HepG2 (cell line): Measurements from ENCODE around the gene SCFD2. TPM values are rescaled to one million over a fixed set of nuclear protein-coding genes. Genes with fewer than 3 reads are reported as not detected.

Experiments used
- ATAC-seq: fragments of 200-7000 bp; cut with Tn5 transposase; 3 replicates; pipeline ENCODE4 v1.9.1; 2020; ENCODE audit warnings: mild to moderate bottlenecking, moderate library complexity
- BruUV-seq: library from RNA; stranded (reverse); fragments of 400-500 nt; replicated peaks from 2 replicates; lab custom pipeline; 2021; lab: Mats Ljungman, UMichigan
- CTCF ChIA-PET: fragments of 300-600 bp; formaldehyde crosslinking; extraction: SDS; loops from one replicate; lab custom pipeline; 2021; ENCODE audit warnings: low total read pairs, inconsistent platforms, low intra/inter-chr PET ratio; lab: Yijun Ruan, JAX
- POLR2A ChIA-PET: fragments of 350-600 bp; sonication (Branson Sonifier 250); formaldehyde crosslinking; loops from one replicate; lab custom pipeline; 2020; ENCODE audit warnings: antibody characterized with exemption, inconsistent platforms; lab: Yijun Ruan, JAX
- DNase-seq: peaks from one replicate; pipeline ENCODE4 v3.0.0-alpha.2; 2015; ENCODE audit warnings: low spot score
- FAIRE-seq: peaks from 3 replicates; lab custom pipeline; 2011; peaks lifted over from hg19 to GRCh38; lab: Jason Lieb, UNC
- H2AFZ ChIP-seq: one replicate; pipeline ENCODE4 v1.6.1; 2011; ENCODE audit warnings: low read length, inconsistent platforms
- H3K27ac ChIP-seq: fragments of 300-600 bp; 3 replicates; pipeline ENCODE4 v1.8.0; 2011; ENCODE audit warnings: mixed run types, mild to moderate bottlenecking, mixed read lengths, low read length, inconsistent platforms; ENCODE audit not compliant: insufficient read depth; ENCODE audit errors: extremely low read length
- H3K27me3 ChIP-seq, 2 experiments: fragments of 200-600 bp in 1 of 2; 2 replicates in 1 of 2; 3 replicates in 1 of 2; pipeline versions ENCODE4 v1.6.0 to v1.8.0; 2011; ENCODE audit warnings: low read length in 2 of 2, mild to moderate bottlenecking in 2 of 2, moderate library complexity in 2 of 2, inconsistent platforms in 1 of 2; ENCODE audit not compliant: insufficient read depth in 2 of 2, control insufficient read depth in 1 of 2
- H3K36me3 ChIP-seq, 2 experiments: fragments of 200-600 bp in 1 of 2; replicated peaks in 1 of 2; 2 replicates in 1 of 2; 3 replicates in 1 of 2; pipeline versions ENCODE4 v1.5.1 to v1.8.0; 2011; ENCODE audit warnings: low read length in 2 of 2, inconsistent platforms in 1 of 2; ENCODE audit not compliant: insufficient read depth in 2 of 2, control insufficient read depth in 1 of 2
- H3K4me1 ChIP-seq: 2 replicates; pipeline ENCODE4 v1.5.1; 2012; ENCODE audit warnings: low read length, inconsistent platforms; ENCODE audit not compliant: insufficient read depth
- H3K4me2 ChIP-seq: 2 replicates; pipeline ENCODE4 v1.6.0; 2011; ENCODE audit warnings: low read depth, low read length, inconsistent platforms
- H3K4me3 ChIP-seq, 3 experiments: fragments of 200-600 bp in 1 of 3; sonication (generic), shearing (Covaris generic) in 1 of 3; replicated peaks in 1 of 3; 2 replicates each; pipeline ENCODE4 v1.5.1; 2011 to 2016; ENCODE audit warnings: low read length in 3 of 3, inconsistent platforms in 2 of 3, low read depth in 2 of 3, mild to moderate bottlenecking in 2 of 3, control low read depth in 1 of 3, mixed read lengths in 1 of 3; ENCODE audit not compliant: insufficient read depth in 1 of 3
- H3K79me2 ChIP-seq: one replicate; pipeline ENCODE4 v1.6.1; 2011; ENCODE audit warnings: low read length, inconsistent platforms; ENCODE audit not compliant: insufficient read depth
- H3K9ac ChIP-seq: 2 replicates; pipeline ENCODE4 v1.6.0; 2011; ENCODE audit warnings: mild to moderate bottlenecking, low read depth, low read length, inconsistent platforms; ENCODE audit not compliant: insufficient read depth
- H3K9me3 ChIP-seq: 2 replicates; pipeline ENCODE4 v1.5.1; 2012; ENCODE audit warnings: mild to moderate bottlenecking, low read length
- H4K20me1 ChIP-seq: 2 replicates; pipeline ENCODE4 v1.6.0; 2011; ENCODE audit warnings: inconsistent platforms, mild to moderate bottlenecking, low read length, moderate library complexity; ENCODE audit not compliant: insufficient read depth
- ARNTL ChIP-seq: sonication (generic); formaldehyde crosslinking; IDR thresholded peaks from 2 replicates; pipeline ENCODE4 v1.4.0; 2020; ENCODE audit warnings: mild to moderate bottlenecking, missing genetic modification reagents
- ATF4 ChIP-seq, 2 experiments: fragments of 450-650 bp in 1 of 2; sonication (generic) in 1 of 2; formaldehyde crosslinking; IDR thresholded peaks; 2 replicates each; pipeline versions ENCODE4 v1.5.0 to v1.8.0; 2020 to 2022; ENCODE audit warnings: mild to moderate bottlenecking in 1 of 2, missing genetic modification reagents in 1 of 2
- ATF7-NPFF ChIP-seq: sonication (generic); formaldehyde crosslinking; IDR thresholded peaks from 2 replicates; pipeline ENCODE4 v1.8.1; 2023; ENCODE audit warnings: mild to moderate bottlenecking, low read depth, missing genetic modification reagents, moderate library complexity
- ELF1 ChIP-seq: sonication (generic); formaldehyde crosslinking; IDR thresholded peaks from 2 replicates; pipeline ENCODE4 v1.4.0; 2020; ENCODE audit warnings: missing genetic modification reagents
- ERF ChIP-seq: IDR thresholded peaks from 2 replicates; pipeline ENCODE4 v1.6.1; 2018; ENCODE audit warnings: missing biosample characterization, missing genetic modification reagents
- GATAD2A ChIP-seq: IDR thresholded peaks from 2 replicates; pipeline ENCODE4 v1.6.1; 2016
- GPN1 ChIP-seq: sonication (generic); formaldehyde crosslinking; IDR thresholded peaks from 2 replicates; pipeline ENCODE4 v1.5.1; 2020; ENCODE audit warnings: missing genetic modification reagents, borderline replicate concordance
- IRF2 ChIP-seq: IDR thresholded peaks from 2 replicates; pipeline ENCODE4 v1.6.1; 2018; ENCODE audit warnings: missing genetic modification reagents, missing compliant biosample characterization
- NFRKB ChIP-seq: fragments of 450-650 bp; IDR thresholded peaks from 2 replicates; pipeline ENCODE4 v1.6.1; 2017
- PHF5A ChIP-seq: IDR thresholded peaks from one replicate; pipeline ENCODE4 v1.6.1; 2018; ENCODE audit warnings: low read depth, missing genetic modification reagents; ENCODE audit not compliant: unreplicated experiment
- RELA ChIP-seq: sonication (generic); formaldehyde crosslinking; IDR thresholded peaks from 2 replicates; pipeline ENCODE4 v1.4.0; 2020; ENCODE audit warnings: missing genetic modification reagents
- SMAD9 ChIP-seq: sonication (generic); formaldehyde crosslinking; IDR thresholded peaks from 2 replicates; pipeline ENCODE4 v1.5.1; 2020; ENCODE audit warnings: mild to moderate bottlenecking, missing genetic modification reagents
- SNAI1 ChIP-seq: sonication (generic); formaldehyde crosslinking; IDR thresholded peaks from 2 replicates; pipeline ENCODE4 v1.5.0; 2020; ENCODE audit warnings: mild to moderate bottlenecking, missing genetic modification reagents, borderline replicate concordance
- SPEN ChIP-seq: sonication (generic); formaldehyde crosslinking; IDR thresholded peaks from 2 replicates; pipeline ENCODE4 v1.5.1; 2020; ENCODE audit warnings: low read depth, mild to moderate bottlenecking, missing genetic modification reagents
- YY1 ChIP-seq: IDR thresholded peaks from 2 replicates; pipeline ENCODE4 v1.6.1; 2011; ENCODE audit warnings: low read length, low read depth, moderate library complexity, mild to moderate bottlenecking; ENCODE audit not compliant: insufficient read depth, insufficient replicate concordance
- ZBTB37 ChIP-seq: sonication (generic); formaldehyde crosslinking; IDR thresholded peaks from 2 replicates; pipeline ENCODE4 v1.4.0; 2020; ENCODE audit warnings: mild to moderate bottlenecking, missing genetic modification reagents
- ZNF205 ChIP-seq: IDR thresholded peaks from 2 replicates; pipeline ENCODE4 v1.6.1; 2018; ENCODE audit warnings: missing biosample characterization, missing genetic modification reagents
- ZNF501 ChIP-seq: sonication (generic); formaldehyde crosslinking; IDR thresholded peaks from 2 replicates; pipeline ENCODE4 v1.5.1; 2020; ENCODE audit warnings: mild to moderate bottlenecking, moderate library complexity, missing genetic modification reagents
- ZNF780A ChIP-seq: sonication (generic); formaldehyde crosslinking; IDR thresholded peaks from 2 replicates; pipeline ENCODE4 v1.8.0; 2022; ENCODE audit warnings: mild to moderate bottlenecking, missing genetic modification reagents, moderate library complexity
- WGBS: methylation state at CpG from one replicate; pipeline ENCODE4 v1.1.6; 2017; ENCODE audit warnings: low lambda C conversion rate; 5-methylcytosine and 5-hydroxymethylcytosine counted together
- in situ Hi-C: cut with HindIII; loops from 2 replicates; pipeline ENCODE4 v1.10.0; 2017; ENCODE audit warnings: low pct_unique_long_range_greater_than_20kb; ENCODE audit not compliant: extremely low pct_ligation_motif_present
- intact Hi-C: fragments of 100-400 bp; cut with micrococcal nuclease; formaldehyde crosslinking; loops from one replicate; pipeline ENCODE4 v1.10.0; 2022; ENCODE audit not compliant: unreplicated experiment
- polyA plus RNA-seq, 8 experiments: library from polyadenylated mRNA; depleted of rRNA in 3 of 8; stranded (reverse) in 7 of 8; unstranded in 1 of 8; fragments of >200 nt; fragmentation: Illumina TruSeq in 4 of 8; extraction: Trizol in 4 of 8; gene quantifications; 2 replicates each; pipeline versions ENCODE4 v1.2.1 to v1.2.3, GENCODE V29; 2011 to 2016; ENCODE audit warnings: low read depth in 4 of 8, missing spikeins in 1 of 8, mixed read lengths in 1 of 8; ENCODE audit not compliant: insufficient read depth in 1 of 8
- total RNA-seq, 5 experiments: library from RNA; depleted of rRNA; stranded (reverse); fragments of >200 nt; fragmentation: Illumina TruSeq; extraction: Trizol; gene quantifications; 2 replicates each; pipeline ENCODE4 v1.2.3, GENCODE V29; 2016; ENCODE audit warnings: low read depth in 1 of 5
- TF ChIP-seq, protein P1 (sequence below): sonication (generic); formaldehyde crosslinking; IDR thresholded peaks from 2 replicates; pipeline ENCODE4 v1.5.0; 2020; ENCODE audit warnings: missing genetic modification reagents
- TF ChIP-seq, protein P2 (sequence below): IDR thresholded peaks from 2 replicates; pipeline ENCODE4 v1.6.1; 2016; ENCODE audit warnings: missing biosample characterization, missing genetic modification reagents, low read depth
- TF ChIP-seq, protein P3 (sequence below): sonication (generic); formaldehyde crosslinking; IDR thresholded peaks from 2 replicates; pipeline ENCODE4 v1.8.1; 2023; ENCODE audit warnings: mild to moderate bottlenecking, missing genetic modification reagents

Gene SCFD2
- total and polyA plus RNA-seq, 2 of the 13 experiments (the other 11 are each of a cell fraction or from before 2014, with no cell fraction given): 4.6 to 15.6 TPM

DNA sequence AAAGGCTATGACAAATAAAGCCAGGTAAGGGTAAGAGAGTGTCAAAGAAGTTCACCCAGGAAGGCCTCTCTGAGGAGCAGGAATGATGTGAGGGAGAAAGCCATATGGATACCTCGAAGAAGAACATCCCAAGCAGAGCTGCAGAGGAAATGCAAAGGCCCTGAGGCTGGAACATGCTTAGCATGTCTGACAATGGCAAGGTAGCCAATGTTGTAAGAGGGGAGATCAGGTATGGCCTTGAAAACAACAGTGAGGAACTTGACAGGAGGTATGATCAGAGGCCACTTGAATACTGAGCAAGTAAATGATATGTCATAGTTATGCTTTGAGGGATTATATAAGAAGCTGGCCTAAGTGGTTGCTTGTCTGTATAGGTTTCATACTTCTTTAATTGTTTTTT, 3.8 kb downstream of the SCFD2 start (continued):
- TF ChIP-seq, protein P1, sequence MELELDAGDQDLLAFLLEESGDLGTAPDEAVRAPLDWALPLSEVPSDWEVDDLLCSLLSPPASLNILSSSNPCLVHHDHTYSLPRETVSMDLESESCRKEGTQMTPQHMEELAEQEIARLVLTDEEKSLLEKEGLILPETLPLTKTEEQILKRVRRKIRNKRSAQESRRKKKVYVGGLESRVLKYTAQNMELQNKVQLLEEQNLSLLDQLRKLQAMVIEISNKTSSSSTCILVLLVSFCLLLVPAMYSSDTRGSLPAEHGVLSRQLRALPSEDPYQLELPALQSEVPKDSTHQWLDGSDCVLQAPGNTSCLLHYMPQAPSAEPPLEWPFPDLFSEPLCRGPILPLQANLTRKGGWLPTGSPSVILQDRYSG: no peak
- no peak for TF ChIP-seq ATF4 (CRISPR knock-in tag; IDR thresholded peaks at IDR 0.05)
- TF ChIP-seq GPN1 (CRISPR knock-in tag): no peak
- TF ChIP-seq, protein P2, sequence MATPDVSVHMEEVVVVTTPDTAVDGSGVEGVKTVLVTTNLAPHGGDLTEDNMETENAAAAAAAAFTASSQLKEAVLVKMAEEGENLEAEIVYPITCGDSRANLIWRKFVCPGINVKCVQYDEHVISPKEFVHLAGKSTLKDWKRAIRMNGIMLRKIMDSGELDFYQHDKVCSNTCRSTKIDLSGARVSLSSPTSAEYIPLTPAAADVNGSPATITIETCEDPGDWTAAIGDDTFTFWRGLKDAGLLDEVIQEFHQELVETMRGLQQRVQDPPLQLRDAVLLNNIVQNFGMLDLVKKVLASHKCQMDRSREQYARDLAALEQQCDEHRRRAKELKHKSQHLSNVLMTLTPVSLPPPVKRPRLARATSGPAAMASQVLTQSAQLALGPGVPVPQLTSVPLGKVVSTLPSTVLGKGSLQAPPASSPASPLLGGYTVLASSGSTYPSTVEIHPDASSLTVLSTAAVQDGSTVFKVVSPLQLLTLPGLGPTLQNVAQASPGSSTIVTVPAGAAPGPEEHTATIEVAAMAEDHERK: no peak
- TF ChIP-seq ZNF205 (CRISPR knock-in tag): no peak
- TF ChIP-seq SPEN (CRISPR knock-in tag): no peak
- no peak for TF ChIP-seq SNAI1 (CRISPR knock-in tag)

- peaks cover 23% of the 10 kb centered on the region for H3K79me2 ChIP-seq
- CTCF ChIA-PET: no interaction called here
- TF ChIP-seq NFRKB (no peak), RELA (CRISPR knock-in tag) (no peak), PHF5A (CRISPR knock-in tag) (no peak), ZNF501 (CRISPR knock-in tag) (no peak), IRF2 (CRISPR knock-in tag) (no peak), ZBTB37 (no peak), SMAD9 (CRISPR knock-in tag) (no peak), GATAD2A (CRISPR knock-in tag) (no peak), ELF1 (CRISPR knock-in tag) (no peak), ATF7-NPFF (CRISPR knock-in tag) (no peak), ERF (no peak), YY1 (no peak), ARNTL (no peak), ZNF780A (no peak)
- TF ChIP-seq, protein P3, sequence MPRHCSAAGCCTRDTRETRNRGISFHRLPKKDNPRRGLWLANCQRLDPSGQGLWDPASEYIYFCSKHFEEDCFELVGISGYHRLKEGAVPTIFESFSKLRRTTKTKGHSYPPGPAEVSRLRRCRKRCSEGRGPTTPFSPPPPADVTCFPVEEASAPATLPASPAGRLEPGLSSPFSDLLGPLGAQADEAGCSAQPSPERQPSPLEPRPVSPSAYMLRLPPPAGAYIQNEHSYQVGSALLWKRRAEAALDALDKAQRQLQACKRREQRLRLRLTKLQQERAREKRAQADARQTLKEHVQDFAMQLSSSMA: no peak
These were observed 4.4 kb downstream of the SCFD2 start for GRCh38 chr4:53361451-53361850.

More at GRCh38 chr4:53361451-53361850, 4.4 kb downstream of the SCFD2 start:
- DNase-seq: no peak
- no peaks in the 10 kb centered on the region for H4K20me1 ChIP-seq
- no peak overlapping the region for H3K27ac ChIP-seq
- H3K9ac ChIP-seq: no peak overlapping the region
- in situ Hi-C loops (no loop called here), intact Hi-C loops (no loop called here)
- no peak overlapping the region for H2AFZ ChIP-seq
- no peak overlapping the region for H3K4me2 ChIP-seq
- no peaks in the 10 kb centered on the region for H3K36me3 ChIP-seq
- no peak overlapping the region for H3K4me3 ChIP-seq
- no TSS peak for BruUV-seq
- peaks cover 34% of the 10 kb centered on the region for H3K4me1 ChIP-seq
- FAIRE-seq: no peak
- H3K27me3 ChIP-seq: no peaks in the 10 kb centered on the region; a peak in 1 of 5 replicates
- POLR2A ChIA-PET: no interaction called here
- H3K9me3 ChIP-seq: no peaks in the 10 kb centered on the region
- no peak for ATAC-seq
- 93% methylated on average over 3 of the region's 3 CpGs for WGBS
